Limb (tissue), 2 donors: ENCODE measurements around the gene CDH8.
"Not testable (repeated sequence)": the region's sequence is repeated elsewhere in the genome, so short reads cannot be mapped to it uniquely, and the experiment has no call there.

ENCODE experiments used
- DNase-seq, 2 donors: peaks; one replicate each; pipeline ENCODE4 v3.0.0-alpha.2; 2016; ENCODE audit errors: extremely low spot score in 2 of 2

Gene CDH8

GRCh38 chr16:61940611-61941010 is 95.6 kb downstream of the CDH8 start:
- DNase-seq = no peak

GRCh38 chr16:61937646-61938045 is 98.6 kb downstream of the CDH8 start:
- no peak for DNase-seq

GRCh38 chr16:61936522-61936921 is 99.7 kb downstream of the CDH8 start:
- DNase-seq = peak in 1 of 2 donors; percentile 31

GRCh38 chr16:61934601-61935000 is 101.6 kb downstream of the CDH8 start:
- no peak for DNase-seq

GRCh38 chr16:61929776-61930175 is 106.5 kb downstream of the CDH8 start:
- no peak for DNase-seq

- no peak for DNase-seq
These were observed 109.5 kb downstream of the CDH8 start for GRCh38 chr16:61926766-61927165.

- DNase-seq = no peak
These were observed 112.6 kb downstream of the CDH8 start for GRCh38 chr16:61923629-61924028.

GRCh38 chr16:61921373-61921772 is 114.9 kb downstream of the CDH8 start:
- DNase-seq = no peak

GRCh38 chr16:61917865-61918826 is 118.1 kb downstream of the CDH8 start:
- DNase-seq = not testable (repeated sequence)

GRCh38 chr16:61915569-61915968 is 120.7 kb downstream of the CDH8 start:
- DNase-seq = no peak

GRCh38 chr16:61909074-61909473 is 127.2 kb downstream of the CDH8 start:
- DNase-seq = peak; percentile 9 to 64

- no peak for DNase-seq
These were observed 127.8 kb downstream of the CDH8 start for GRCh38 chr16:61908426-61908825.

- DNase-seq = no peak
These were observed 134.5 kb downstream of the CDH8 start for GRCh38 chr16:61901689-61902088.

GRCh38 chr16:61900482-61900881 is 135.8 kb downstream of the CDH8 start:
- no peak for DNase-seq

- no peak for DNase-seq
These were observed 138.6 kb downstream of the CDH8 start for GRCh38 chr16:61897657-61898056.

GRCh38 chr16:61892531-61892930 is 143.7 kb downstream of the CDH8 start:
- DNase-seq = no peak

- DNase-seq = no peak
These were observed 144.8 kb downstream of the CDH8 start for GRCh38 chr16:61891460-61891859.

GRCh38 chr16:61890386-61890785 is 145.9 kb downstream of the CDH8 start:
- DNase-seq = no peak

- DNase-seq = no peak
These were observed 148.3 kb downstream of the CDH8 start for GRCh38 chr16:61887903-61888302.

- no peak for DNase-seq
These were observed 150.9 kb downstream of the CDH8 start for GRCh38 chr16:61885343-61885742.

GRCh38 chr16:61879306-61879705 is 156.9 kb downstream of the CDH8 start:
- no peak for DNase-seq

GRCh38 chr16:61877436-61877835 is 158.8 kb downstream of the CDH8 start:
- no peak for DNase-seq

- no peak for DNase-seq
These were observed 163.5 kb downstream of the CDH8 start for GRCh38 chr16:61872778-61873119.
